AG04449 (cell line): ENCODE data around the gene TEX35.

ENCODE experiments used
- CTCF ChIA-PET: fragments of 350-600 bp; formaldehyde crosslinking; extraction: SDS; loops from one replicate; lab custom pipeline; 2021; ENCODE audit warnings: antibody characterized with exemption; lab: Yijun Ruan, JAX
- POLR2A ChIA-PET: fragments of 400-600, 350-600 bp; formaldehyde crosslinking; extraction: SDS; loops from one replicate; lab custom pipeline; 2020; ENCODE audit warnings: antibody characterized with exemption, inconsistent platforms; lab: Yijun Ruan, JAX
- DNase-seq: peaks from one replicate; pipeline ENCODE4 v3.0.0-alpha.2; 2010; ENCODE audit warnings: low read depth, low spot score
- H3K4me3 ChIP-seq: 2 replicates; pipeline ENCODE4 v1.5.1; 2011; ENCODE audit warnings: low read depth, mild to moderate bottlenecking, control low read depth, low read length
- CTCF ChIP-seq: IDR thresholded peaks from one replicate; pipeline ENCODE4 v1.5.1; 2011; ENCODE audit warnings: mild to moderate bottlenecking, moderate library complexity, low read length, control low read depth, inconsistent platforms; ENCODE audit not compliant: insufficient read depth; ENCODE audit errors: missing control alignments

The TEX35 gene

GRCh38 chr1:178512566-178513277, at the start of gene TEX35:
Gene TEX35, plus strand, starts transcription at chr1:178513109. Its CDS starts 80 bp downstream, at chr1:178513189.
- CTCF ChIA-PET = interaction anchor here (1.1 to 15.2 kb wide), 3 partner anchors 11 to 18 kb away, joined by 3 to 205 read pairs (median 7); no protein-coding TSS in a partner anchor

GRCh38 chr1:178464141-178464540, 48.8 kb upstream of the TEX35 start:
- H3K4me3 ChIP-seq = no peak overlapping the region
- ChIA-PET POLR2A (no interaction called here), CTCF (interaction anchor here (1.3 to 2.4 kb wide), 4 partner anchors 18 to 154 kb away, joined by 4 to 15 read pairs (median 6); no protein-coding TSS in a partner anchor)
- TF ChIP-seq CTCF = no peak
- no peak for DNase-seq

More at GRCh38 chr1:178512566-178513277, at the start of gene TEX35:
- no peak for DNase-seq
- POLR2A ChIA-PET = no interaction called here
- TF ChIP-seq CTCF = no peak
- H3K4me3 ChIP-seq = no peak within 1 kb of the TSS

- no peak for DNase-seq
- TF ChIP-seq CTCF = no peak
- POLR2A ChIA-PET = no interaction called here
- no peak overlapping the region for H3K4me3 ChIP-seq
- CTCF ChIA-PET = interaction anchor here (1.3 to 2.4 kb wide), 6 partner anchors 10 to 154 kb away, joined by 3 to 15 read pairs (median 6); no protein-coding TSS in a partner anchor
Observed at GRCh38 chr1:178464566-178464965, 48.3 kb upstream of the TEX35 start.

GRCh38 chr1:178465011-178465410, 47.9 kb upstream of the TEX35 start:
- TF ChIP-seq CTCF = no peak
- no peak overlapping the region for H3K4me3 ChIP-seq
- ChIA-PET CTCF (interaction anchor here (1.1 to 2.4 kb wide), 7 partner anchors 10 to 155 kb away, joined by 3 to 15 read pairs (median 5); no protein-coding TSS in a partner anchor), POLR2A (no interaction called here)
- DNase-seq = peak; percentile 23

GRCh38 chr1:178467837-178468236, 45.1 kb upstream of the TEX35 start:
- DNase-seq = no peak
- ChIA-PET CTCF (no interaction called here), POLR2A (no interaction called here)
- no peak overlapping the region for H3K4me3 ChIP-seq
- no peak for TF ChIP-seq CTCF

- DNase-seq = no peak
- CTCF ChIA-PET = interaction anchor here (0.6 to 8.1 kb wide), 6 partner anchors 11 to 171 kb away, joined by 3 to 65 read pairs (median 4); no protein-coding TSS in a partner anchor
Observed at GRCh38 chr1:178470411-178470960, 42.4 kb upstream of the TEX35 start.

More at GRCh38 chr1:178470411-178470960, 42.4 kb upstream of the TEX35 start:
- POLR2A ChIA-PET = no interaction called here
- no peak overlapping the region for H3K4me3 ChIP-seq
- no peak for TF ChIP-seq CTCF
